Measurements from ENCODE around the gene GET4. TPM values are rescaled to one million over a fixed set of nuclear protein-coding genes. Genes with fewer than 3 reads are reported as not detected.

GET4 gene
- total RNA-seq, 1 experiment from 2014 or later: 44.8 TPM

GRCh38 chr7:851204-851603 lies 25.1 kb upstream of the GET4 start:
- Histone ChIP-seq H3K27ac (ENCODE audit: low read depth, low read length) (no peak overlapping the region), H3K4me2 (ENCODE audit: low read length) (no peak overlapping the region), H3K79me2 (ENCODE audit: insufficient read depth, low read length) (peaks cover 54% of the 10 kb centered on the region), H3K9ac (ENCODE audit: low read length) (no peak overlapping the region), H2AFZ (ENCODE audit: low read depth, low read length, poor library complexity, severe bottlenecking) (no peak overlapping the region), H3K4me1 (ENCODE audit: control insufficient read depth in 1 of 2, insufficient read depth in 2 of 2, low read length in 2 of 2) (peaks cover 3 to 4% of the 10 kb centered on the region in 2 experiments; a peak in 2 of 4 replicates), H3K9me3 (ENCODE audit: control insufficient read depth in 1 of 2, insufficient read depth in 1 of 2, low read depth in 1 of 2, low read length in 2 of 2) (no peaks in the 10 kb centered on the region), H4K20me1 (ENCODE audit: insufficient read depth) (no peaks in the 10 kb centered on the region), H3K36me3 (ENCODE audit: control insufficient read depth in 1 of 2, insufficient read depth in 2 of 2, low read length in 2 of 2) (peaks cover 27 to 46% of the 10 kb centered on the region in 2 experiments), H3K4me3 (replicated peaks in 1 of 2; ENCODE audit: low read depth in 1 of 2, low read length in 2 of 2) (no peak overlapping the region), H3K9me2 (ENCODE audit: insufficient read depth) (no peaks in the 10 kb centered on the region), H3K27me3 (ENCODE audit: insufficient read depth, low read length) (no peaks in the 10 kb centered on the region)
- ATAC-seq (no peak), DNase-seq (ENCODE audit: low read depth, low spot score) (no peak)
- intact Hi-C loops (cut with micrococcal nuclease): no loop called here
- ChIA-PET RAD21 (ENCODE audit: low non-redundant PET in 1 of 2, low total read pairs in 2 of 2, uncharacterized antibody in 2 of 2, unreplicated experiment in 2 of 2) (no interaction called here), POLR2A (no interaction called here), CTCF (interaction anchor here (1.0 kb wide), 1 partner anchor 15 kb away, joined by 3 read pairs; no protein-coding TSS in a partner anchor)
- no TSS peak for BruUV-seq (replicated peaks)
- no peak for TF ChIP-seq SRF (IDR thresholded peaks at IDR 0.05; ENCODE audit: low read depth)
- TF ChIP-seq YY1 (IDR thresholded peaks at IDR 0.05; ENCODE audit: extremely low read depth, insufficient replicate concordance, low read depth, low read length): no peak
- no peak for TF ChIP-seq ELF1 (IDR thresholded peaks at IDR 0.05; ENCODE audit: borderline replicate concordance, low read depth)
- TF ChIP-seq RAD21 (IDR thresholded peaks at IDR 0.05; ENCODE audit: low read depth): no peak
- TF ChIP-seq, protein P1, sequence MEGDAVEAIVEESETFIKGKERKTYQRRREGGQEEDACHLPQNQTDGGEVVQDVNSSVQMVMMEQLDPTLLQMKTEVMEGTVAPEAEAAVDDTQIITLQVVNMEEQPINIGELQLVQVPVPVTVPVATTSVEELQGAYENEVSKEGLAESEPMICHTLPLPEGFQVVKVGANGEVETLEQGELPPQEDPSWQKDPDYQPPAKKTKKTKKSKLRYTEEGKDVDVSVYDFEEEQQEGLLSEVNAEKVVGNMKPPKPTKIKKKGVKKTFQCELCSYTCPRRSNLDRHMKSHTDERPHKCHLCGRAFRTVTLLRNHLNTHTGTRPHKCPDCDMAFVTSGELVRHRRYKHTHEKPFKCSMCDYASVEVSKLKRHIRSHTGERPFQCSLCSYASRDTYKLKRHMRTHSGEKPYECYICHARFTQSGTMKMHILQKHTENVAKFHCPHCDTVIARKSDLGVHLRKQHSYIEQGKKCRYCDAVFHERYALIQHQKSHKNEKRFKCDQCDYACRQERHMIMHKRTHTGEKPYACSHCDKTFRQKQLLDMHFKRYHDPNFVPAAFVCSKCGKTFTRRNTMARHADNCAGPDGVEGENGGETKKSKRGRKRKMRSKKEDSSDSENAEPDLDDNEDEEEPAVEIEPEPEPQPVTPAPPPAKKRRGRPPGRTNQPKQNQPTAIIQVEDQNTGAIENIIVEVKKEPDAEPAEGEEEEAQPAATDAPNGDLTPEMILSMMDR (IDR thresholded peaks at IDR 0.05 in 2 of 3, conservative IDR thresholded peaks at IDR 0.05 in 1 of 3; ENCODE audit: borderline replicate concordance in 1 of 3, insufficient read depth in 1 of 3, low read depth in 2 of 3, low read length in 2 of 3): no peak
- TF ChIP-seq, protein P2, sequence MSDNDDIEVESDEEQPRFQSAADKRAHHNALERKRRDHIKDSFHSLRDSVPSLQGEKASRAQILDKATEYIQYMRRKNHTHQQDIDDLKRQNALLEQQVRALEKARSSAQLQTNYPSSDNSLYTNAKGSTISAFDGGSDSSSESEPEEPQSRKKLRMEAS (IDR thresholded peaks at IDR 0.05): no peak
- no peak for TF ChIP-seq ZFX (IDR thresholded peaks at IDR 0.05)
- no peak for TF ChIP-seq ZNF274 (IDR thresholded peaks at IDR 0.05; ENCODE audit: low read depth, low read length)
- no peak for TF ChIP-seq TCF7L2 (IDR thresholded peaks at IDR 0.05; ENCODE audit: borderline replicate concordance, extremely low read depth, insufficient read depth, insufficient read length)
- no peak for TF ChIP-seq ATF3 (IDR thresholded peaks at IDR 0.05)
